WI38 (cell line): ENCODE results near the gene CDYL2.

Experiments used
- H3K4me3 ChIP-seq: 2 replicates; pipeline ENCODE4 v1.5.1; 2011; ENCODE audit warnings: low read depth, mild to moderate bottlenecking, control low read depth, low read length
- TF ChIP-seq, protein P1 (sequence below): IDR thresholded peaks from 2 replicates; pipeline ENCODE4 v1.5.1; 2012; ENCODE audit warnings: low read depth, mild to moderate bottlenecking, control low read depth, low read length

Gene CDYL2

GRCh38 chr16:80695020-80695419, 109.4 kb downstream of the CDYL2 start:
- TF ChIP-seq, protein P1, sequence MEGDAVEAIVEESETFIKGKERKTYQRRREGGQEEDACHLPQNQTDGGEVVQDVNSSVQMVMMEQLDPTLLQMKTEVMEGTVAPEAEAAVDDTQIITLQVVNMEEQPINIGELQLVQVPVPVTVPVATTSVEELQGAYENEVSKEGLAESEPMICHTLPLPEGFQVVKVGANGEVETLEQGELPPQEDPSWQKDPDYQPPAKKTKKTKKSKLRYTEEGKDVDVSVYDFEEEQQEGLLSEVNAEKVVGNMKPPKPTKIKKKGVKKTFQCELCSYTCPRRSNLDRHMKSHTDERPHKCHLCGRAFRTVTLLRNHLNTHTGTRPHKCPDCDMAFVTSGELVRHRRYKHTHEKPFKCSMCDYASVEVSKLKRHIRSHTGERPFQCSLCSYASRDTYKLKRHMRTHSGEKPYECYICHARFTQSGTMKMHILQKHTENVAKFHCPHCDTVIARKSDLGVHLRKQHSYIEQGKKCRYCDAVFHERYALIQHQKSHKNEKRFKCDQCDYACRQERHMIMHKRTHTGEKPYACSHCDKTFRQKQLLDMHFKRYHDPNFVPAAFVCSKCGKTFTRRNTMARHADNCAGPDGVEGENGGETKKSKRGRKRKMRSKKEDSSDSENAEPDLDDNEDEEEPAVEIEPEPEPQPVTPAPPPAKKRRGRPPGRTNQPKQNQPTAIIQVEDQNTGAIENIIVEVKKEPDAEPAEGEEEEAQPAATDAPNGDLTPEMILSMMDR = no peak
- no peak overlapping the region for H3K4me3 ChIP-seq

- TF ChIP-seq, protein P1 = no peak
- no peak overlapping the region for H3K4me3 ChIP-seq
Observed at GRCh38 chr16:80693553-80693952, 110.8 kb downstream of the CDYL2 start.

DNA sequence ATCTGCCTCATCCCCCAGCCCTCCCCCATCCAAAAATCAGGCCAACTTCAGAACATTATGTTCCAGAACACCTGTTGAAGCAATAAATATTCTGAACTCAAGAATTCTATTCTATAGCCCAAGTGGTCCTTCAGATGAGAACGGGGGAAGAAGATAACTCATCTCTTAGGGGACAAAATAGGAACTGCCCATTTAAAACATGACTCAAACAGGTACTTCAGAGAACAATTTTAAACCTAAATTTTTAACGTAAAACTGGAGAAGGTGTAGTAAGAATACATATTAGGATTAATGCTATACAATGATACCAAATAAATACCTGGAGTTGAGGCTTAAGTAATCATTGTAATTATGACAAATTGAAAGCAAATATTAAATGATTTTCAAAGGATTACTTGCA, 112.1 kb downstream of the CDYL2 start:
- no peak overlapping the region for H3K4me3 ChIP-seq
- TF ChIP-seq, protein P1 = no peak

GRCh38 chr16:80691111-80691741, 113.2 kb downstream of the CDYL2 start:
- no peak overlapping the region for H3K4me3 ChIP-seq
- TF ChIP-seq, protein P1 = no peak

GRCh38 chr16:80689487-80689886, 114.9 kb downstream of the CDYL2 start:
- no peak overlapping the region for H3K4me3 ChIP-seq
- TF ChIP-seq, protein P1 = no peak

DNA sequence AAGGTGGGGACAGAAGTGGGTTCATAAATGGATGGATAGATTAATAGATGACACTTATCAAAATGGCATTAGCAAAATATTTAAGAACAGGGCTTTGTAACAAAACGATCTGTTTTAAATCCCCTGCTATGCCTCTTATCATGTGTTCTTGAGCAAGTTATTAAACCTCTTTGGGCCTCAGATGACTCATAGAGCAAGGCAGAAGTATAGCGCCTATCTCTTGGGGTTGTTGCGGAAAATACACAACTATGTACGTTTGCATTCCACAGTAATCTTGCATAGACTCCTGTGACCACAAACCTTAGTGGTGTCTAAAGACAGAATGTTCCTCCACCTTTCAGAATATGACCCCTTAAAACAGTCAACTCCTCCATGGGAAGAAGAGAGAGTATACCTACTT, 116.8 kb downstream of the CDYL2 start:
- TF ChIP-seq, protein P1 = no peak
- H3K4me3 ChIP-seq = no peak overlapping the region

- TF ChIP-seq, protein P1 = no peak
Observed at GRCh38 chr16:80684906-80685305, 119.5 kb downstream of the CDYL2 start.

More at GRCh38 chr16:80684906-80685305, 119.5 kb downstream of the CDYL2 start:
- H3K4me3 ChIP-seq = no peak overlapping the region
